K562 (cell line): ENCODE data around the gene PEX7. TPM values are rescaled to one million over a fixed set of nuclear protein-coding genes. Genes with fewer than 3 reads are reported as not detected.

Experiments used
- ATAC-seq: fragments of 200-7000 bp; cut with Tn5 transposase; 3 replicates; pipeline ENCODE4 v1.9.1; 2020; ENCODE audit warnings: moderate library complexity
- BruUV-seq: library from RNA; stranded (reverse); fragments of 400-500 nt; replicated peaks from 2 replicates; lab custom pipeline; 2021; lab: Mats Ljungman, UMichigan
- CTCF ChIA-PET: fragments of 300-600 bp; formaldehyde crosslinking; extraction: SDS; loops from one replicate; lab custom pipeline; 2021; ENCODE audit warnings: low intra/inter-chr PET ratio; lab: Yijun Ruan, JAX
- POLR2A ChIA-PET: fragments of 300-600, 350-650 bp; sonication (Branson Sonifier 250); formaldehyde crosslinking; extraction: SDS; loops from one replicate; lab custom pipeline; 2021; ENCODE audit warnings: antibody characterized with exemption, inconsistent platforms; lab: Yijun Ruan, JAX
- DNase-seq, 4 experiments: peaks; one replicate each; pipeline versions ENCODE4 v3.0.0 to v3.0.0-alpha.2; 2011 to 2018; ENCODE audit warnings: low spot score in 3 of 4, mixed read lengths in 3 of 4; ENCODE audit errors: extremely low read depth in 1 of 4
- FAIRE-seq: peaks from 2 replicates; lab custom pipeline; 2011; peaks lifted over from hg19 to GRCh38; lab: Jason Lieb, UNC
- H2AFZ ChIP-seq: 2 replicates; pipeline ENCODE4 v1.6.0; 2011; ENCODE audit warnings: low read depth, low read length, control low read depth, inconsistent platforms
- H3K27ac ChIP-seq: fragments of 200-600 bp; 3 replicates; pipeline ENCODE4 v1.8.0; 2011; ENCODE audit warnings: low read depth, mild to moderate bottlenecking, control low read depth, inconsistent platforms, low read length, moderate library complexity, mixed read lengths; ENCODE audit errors: extremely low read depth
- H3K27me3 ChIP-seq, 2 experiments: fragments of 300-600 bp in 1 of 2; 2 replicates in 1 of 2; 3 replicates in 1 of 2; pipeline versions ENCODE4 v1.6.0 to v1.8.0; 2011; ENCODE audit warnings: inconsistent platforms in 2 of 2, low read length in 2 of 2, mild to moderate bottlenecking in 1 of 2, mixed read lengths in 1 of 2, moderate library complexity in 1 of 2; ENCODE audit not compliant: control insufficient read depth in 2 of 2, insufficient read depth in 2 of 2
- H3K36me3 ChIP-seq: fragments of 300-600 bp; 3 replicates; pipeline ENCODE4 v1.8.0; 2011; ENCODE audit warnings: mild to moderate bottlenecking, low read length, inconsistent platforms; ENCODE audit not compliant: control insufficient read depth, insufficient read depth
- H3K4me1 ChIP-seq, 2 experiments: fragments of 200-600 bp in 1 of 2; replicated peaks in 1 of 2; 2 replicates in 1 of 2; 3 replicates in 1 of 2; pipeline versions ENCODE4 v1.5.1 to v1.8.0; 2011; ENCODE audit warnings: inconsistent platforms in 2 of 2, low read length in 2 of 2, mild to moderate bottlenecking in 1 of 2, mixed read lengths in 1 of 2, moderate library complexity in 1 of 2; ENCODE audit not compliant: control insufficient read depth in 2 of 2, insufficient read depth in 2 of 2
- H3K4me2 ChIP-seq: 2 replicates; pipeline ENCODE4 v1.6.1; 2011; ENCODE audit warnings: low read length, control low read depth, inconsistent platforms, mixed read lengths; ENCODE audit not compliant: insufficient read depth
- H3K4me3 ChIP-seq: fragments of 200-600 bp; sonication (generic), shearing (Covaris generic); 2 replicates; pipeline ENCODE4 v1.5.1; 2016; ENCODE audit warnings: control low read depth, inconsistent platforms
- H3K79me2 ChIP-seq: fragments of 200-600 bp; 3 replicates; pipeline ENCODE4 v1.8.0; 2011; ENCODE audit warnings: low read length, inconsistent platforms; ENCODE audit not compliant: control insufficient read depth, insufficient read depth
- H3K9ac ChIP-seq, 2 experiments: 2 replicates each; pipeline versions ENCODE4 v1.6.0 to v1.6.1; 2011; ENCODE audit warnings: low read depth in 2 of 2, low read length in 2 of 2, control low read depth in 1 of 2, inconsistent platforms in 1 of 2, mild to moderate bottlenecking in 1 of 2, mixed read lengths in 1 of 2; ENCODE audit not compliant: insufficient read depth in 1 of 2
- H3K9me1 ChIP-seq: one replicate; pipeline ENCODE4 v1.6.0; 2011; ENCODE audit warnings: inconsistent platforms, mild to moderate bottlenecking, low read length, moderate library complexity; ENCODE audit not compliant: control insufficient read depth, insufficient read depth
- H3K9me3 ChIP-seq: replicated peaks from 2 replicates; pipeline ENCODE4 v1.5.1; 2011; ENCODE audit warnings: low read depth, low read length, inconsistent platforms; ENCODE audit not compliant: control insufficient read depth, insufficient read depth
- H4K20me1 ChIP-seq: replicated peaks from 2 replicates; pipeline ENCODE4 v1.6.1; 2011; ENCODE audit warnings: low read length, inconsistent platforms, mixed read lengths; ENCODE audit not compliant: control insufficient read depth, insufficient read depth
- CEBPB ChIP-seq: fragments of 450-650 bp; IDR thresholded peaks from 2 replicates; pipeline ENCODE4 v1.6.1; 2016; ENCODE audit warnings: missing genetic modification characterization, missing compliant biosample characterization
- CEBPG ChIP-seq, 3 experiments: fragments of 200-800 bp in 1 of 3; sonication (Bioruptor generic) in 1 of 3; sonication (generic) in 1 of 3; formaldehyde crosslinking in 1 of 3; IDR thresholded peaks in 2 of 3; conservative IDR thresholded peaks in 1 of 3; 2 replicates each; pipeline versions ENCODE4 v1.6.1 to v1.8.0; 2016 to 2022; ENCODE audit warnings: missing compliant biosample characterization in 2 of 3, missing genetic modification characterization in 2 of 3, mild to moderate bottlenecking in 1 of 3, missing genetic modification reagents in 1 of 3
- TAF1 ChIP-seq: IDR thresholded peaks from 2 replicates; pipeline ENCODE4 v1.6.1; 2011; ENCODE audit warnings: mild to moderate bottlenecking, low read length, moderate library complexity; ENCODE audit not compliant: insufficient read depth, control insufficient read depth, severe bottlenecking; ENCODE audit errors: extremely low read depth
- ZNF445 ChIP-seq: fragments of 250-450 bp; sonication (Bioruptor Pico); IDR thresholded peaks from 2 replicates; pipeline ENCODE4 v1.4.0; 2020; ENCODE audit warnings: low read depth, mild to moderate bottlenecking, moderate library complexity
- ZNF589 ChIP-seq: fragments of 200-800 bp; sonication (Bioruptor generic); IDR thresholded peaks from 2 replicates; pipeline ENCODE4 v1.6.1; 2016; ENCODE audit warnings: low read depth, missing genetic modification characterization, missing compliant biosample characterization
- WGBS: fragments of 100-300 bp; shearing (Covaris generic); methylation state at CpG from one replicate; pipeline ENCODE4 v1.1.6; 2016; ENCODE audit warnings: low coverage, mixed read lengths; ENCODE audit not compliant: insufficient coverage; ENCODE audit errors: missing lambda C conversion rate; 5-methylcytosine and 5-hydroxymethylcytosine counted together
- in situ Hi-C: fragments of 300-500 bp; cut with MboI; formaldehyde crosslinking; loops from 4 replicates; pipeline ENCODE4 v1.15.0; 2018; ENCODE audit warnings: inconsistent platforms, mixed read lengths
- intact Hi-C: fragments of 100-400 bp; cut with micrococcal nuclease; formaldehyde crosslinking; loops from 2 replicates; pipeline ENCODE4 v1.14.2; 2022
- polyA plus RNA-seq, 8 experiments: library from polyadenylated mRNA; depleted of rRNA in 4 of 8; stranded (reverse) in 5 of 8; unstranded in 3 of 8; fragments of >200 nt; fragmentation: Nextera tagmentation in 2 of 8; fragmentation: Illumina TruSeq in 1 of 8; extraction: Ambion mirVana in 2 of 8; extraction: Trizol in 1 of 8; gene quantifications; 2 replicates each; pipeline versions ENCODE4 v1.2.1 to v1.2.3, GENCODE V29; 2011 to 2014; ENCODE audit warnings: inconsistent platforms in 1 of 8, missing spikeins in 1 of 8
- total RNA-seq, 7 experiments: library from RNA; depleted of rRNA in 6 of 7; stranded (reverse); fragments of >200 nt in 6 of 7; fragmentation: Illumina TruSeq in 2 of 7; extraction: Trizol in 2 of 7; gene quantifications; 2 replicates each; pipeline versions ENCODE4 v1.2.1 to v1.2.3, GENCODE V29; 2011 to 2021; ENCODE audit warnings: low replicate concordance in 1 of 7
- TF ChIP-seq, protein P1 (sequence below): sonication (generic); formaldehyde crosslinking; IDR thresholded peaks from 2 replicates; pipeline ENCODE4 v1.9.0; 2022; ENCODE audit warnings: mild to moderate bottlenecking, missing genetic modification reagents
- TF ChIP-seq, protein P2 (sequence below): fragments of 250-450 bp; sonication (Bioruptor Pico); IDR thresholded peaks from 2 replicates; pipeline ENCODE4 v1.5.0; 2022; ENCODE audit warnings: mild to moderate bottlenecking

Gene PEX7
- total and polyA plus RNA-seq, 9 of the 15 experiments (the other 6 are each of a cell fraction or from before 2014, with no cell fraction given): 1.6 to 12.9 (median 9.1) TPM

DNA sequence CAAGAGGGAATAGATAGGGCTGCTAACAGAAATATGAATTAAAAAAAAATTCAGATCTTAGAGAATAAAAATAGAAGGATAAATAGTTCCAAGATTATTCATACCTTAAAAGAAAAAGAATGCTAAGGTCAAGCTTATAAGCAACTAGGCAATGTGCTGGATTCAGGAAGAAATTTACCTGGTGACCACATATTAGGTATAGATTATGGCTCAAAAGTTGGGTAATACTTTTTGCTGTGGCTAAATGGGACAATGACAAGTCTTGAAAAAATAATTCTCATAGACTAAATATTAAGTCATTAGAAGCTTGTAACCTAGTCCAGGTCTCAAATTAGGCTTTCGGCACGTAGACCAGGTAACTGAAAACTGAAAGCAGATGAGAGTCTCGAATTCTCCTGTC is 47.3 kb upstream of the PEX7 start:
- DNase-seq (no peak), FAIRE-seq (no peak), ATAC-seq (no peak)
- no peaks in the 10 kb centered on the region for H3K9me3 ChIP-seq
- no TSS peak for BruUV-seq
- no peaks in the 10 kb centered on the region for H3K9me1 ChIP-seq
- H3K27ac ChIP-seq: peak overlapping the region; percentile 4; the same call in 1 of the 3 replicates
- no peaks in the 10 kb centered on the region for H3K27me3 ChIP-seq
- in situ Hi-C loops: no loop called here
- intact Hi-C loops: no loop called here
- H3K4me1 ChIP-seq: peaks cover 0 to 21% of the 10 kb centered on the region in 2 experiments; a peak in 3 of 5 replicates
- no peaks in the 10 kb centered on the region for H4K20me1 ChIP-seq
- WGBS: 30% methylated on average over 3 of the region's 3 CpGs
- no peak for TF ChIP-seq CEBPG (CRISPR knock-in tag; IDR thresholded peaks at IDR 0.05)
- peak; percentile 5 to 34; a peak in 2 of 4 replicates for TF ChIP-seq CEBPG (tag; conservative IDR thresholded peaks at IDR 0.05 in 1 of 2, IDR thresholded peaks at IDR 0.05 in 1 of 2)
- TF ChIP-seq, protein P1, sequence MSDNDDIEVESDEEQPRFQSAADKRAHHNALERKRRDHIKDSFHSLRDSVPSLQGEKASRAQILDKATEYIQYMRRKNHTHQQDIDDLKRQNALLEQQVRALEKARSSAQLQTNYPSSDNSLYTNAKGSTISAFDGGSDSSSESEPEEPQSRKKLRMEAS: no peak
- TF ChIP-seq ZNF589 (CRISPR knock-in tag): 0 out of 2 replicates have a peak, but pooled peaks have one; percentile 3
- no peak for TF ChIP-seq TAF1
- TF ChIP-seq, protein P2, sequence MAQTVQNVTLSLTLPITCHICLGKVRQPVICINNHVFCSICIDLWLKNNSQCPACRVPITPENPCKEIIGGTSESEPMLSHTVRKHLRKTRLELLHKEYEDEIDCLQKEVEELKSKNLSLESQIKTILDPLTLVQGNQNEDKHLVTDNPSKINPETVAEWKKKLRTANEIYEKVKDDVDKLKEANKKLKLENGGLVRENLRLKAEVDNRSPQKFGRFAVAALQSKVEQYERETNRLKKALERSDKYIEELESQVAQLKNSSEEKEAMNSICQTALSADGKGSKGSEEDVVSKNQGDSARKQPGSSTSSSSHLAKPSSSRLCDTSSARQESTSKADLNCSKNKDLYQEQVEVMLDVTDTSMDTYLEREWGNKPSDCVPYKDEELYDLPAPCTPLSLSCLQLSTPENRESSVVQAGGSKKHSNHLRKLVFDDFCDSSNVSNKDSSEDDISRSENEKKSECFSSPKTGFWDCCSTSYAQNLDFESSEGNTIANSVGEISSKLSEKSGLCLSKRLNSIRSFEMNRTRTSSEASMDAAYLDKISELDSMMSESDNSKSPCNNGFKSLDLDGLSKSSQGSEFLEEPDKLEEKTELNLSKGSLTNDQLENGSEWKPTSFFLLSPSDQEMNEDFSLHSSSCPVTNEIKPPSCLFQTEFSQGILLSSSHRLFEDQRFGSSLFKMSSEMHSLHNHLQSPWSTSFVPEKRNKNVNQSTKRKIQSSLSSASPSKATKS (CRISPR knock-in tag): no peak
- peak; percentile 21 for TF ChIP-seq CEBPB (tag)
- TF ChIP-seq ZNF445 (CRISPR knock-in tag): no peak
- peaks cover 82% of the 10 kb centered on the region for H3K79me2 ChIP-seq
- H3K36me3 ChIP-seq: no peaks in the 10 kb centered on the region
- H3K4me2 ChIP-seq: no peak overlapping the region
- H3K4me3 ChIP-seq: no peak overlapping the region
- no peak overlapping the region for H2AFZ ChIP-seq
- POLR2A ChIA-PET: interaction anchor here (0.6 to 2.3 kb wide), 3 partner anchors 9 to 23 kb away, joined by 3 to 6 read pairs (median 4); no protein-coding TSS in a partner anchor
- CTCF ChIA-PET: no interaction called here
- H3K9ac ChIP-seq: no peak overlapping the region
